ENCODE measurements around the gene GPRC5D. TPM values are rescaled to one million over a fixed set of nuclear protein-coding genes. Genes with fewer than 3 reads are reported as not detected.

GPRC5D gene
- polyA plus RNA-seq, 1 donor from 2014 or later = not detected

GRCh38 chr12:12983420-12984035 is 31.6 kb upstream of the GPRC5D start:
- H3K4me2 ChIP-seq (ENCODE audit: low read length) = no peak overlapping the region
- H2AFZ ChIP-seq (ENCODE audit: low read depth, low read length) = no peak overlapping the region
- no peak overlapping the region for H3K27ac ChIP-seq (ENCODE audit: low read length)
- no peaks in the 10 kb centered on the region for H3K27me3 ChIP-seq (ENCODE audit: insufficient read depth, low read depth, low read length)
- no peak overlapping the region for H3K4me3 ChIP-seq (ENCODE audit: low read length)
- no peaks in the 10 kb centered on the region for H4K20me1 ChIP-seq (ENCODE audit: insufficient read depth)
- no peaks in the 10 kb centered on the region for H3K9me2 ChIP-seq (ENCODE audit: insufficient read depth, low read length)
- H3K79me2 ChIP-seq (replicated peaks; ENCODE audit: insufficient read depth, low read length) = no peaks in the 10 kb centered on the region
- TF ChIP-seq TAF1 (IDR thresholded peaks at IDR 0.05; ENCODE audit: low read depth) = no peak
- TF ChIP-seq EZH2 (IDR thresholded peaks at IDR 0.05; ENCODE audit: borderline replicate concordance, insufficient read depth, low read length, poor library complexity, severe bottlenecking) = no peak
- TF ChIP-seq MXI1 (conservative IDR thresholded peaks at IDR 0.05; ENCODE audit: poor library complexity, severe bottlenecking) = no peak
- TF ChIP-seq SMC3 (conservative IDR thresholded peaks at IDR 0.05; ENCODE audit: poor library complexity) = peak; percentile 76
- no peak for TF ChIP-seq POLR2AphosphoS5 (IDR thresholded peaks at IDR 0.05)
- peak; percentile 76 for TF ChIP-seq RAD21 (conservative IDR thresholded peaks at IDR 0.05)
- TF ChIP-seq REST (IDR thresholded peaks at IDR 0.05; ENCODE audit: borderline replicate concordance) = no peak
- TF ChIP-seq CTCF (IDR thresholded peaks at IDR 0.05; ENCODE audit: poor library complexity, severe bottlenecking) = peak; percentile 75
- TF ChIP-seq EP300 (conservative IDR thresholded peaks at IDR 0.05; ENCODE audit: poor library complexity, severe bottlenecking) = no peak
- no peaks in the 10 kb centered on the region for H3K9me3 ChIP-seq (ENCODE audit: low read length)
- no peaks in the 10 kb centered on the region for H3F3A ChIP-seq (ENCODE audit: insufficient read depth, low read length, poor library complexity, severe bottlenecking)
- no peaks in the 10 kb centered on the region for H3K36me3 ChIP-seq (ENCODE audit: insufficient read depth, low read length)
- no peak overlapping the region for H3K9ac ChIP-seq (ENCODE audit: low read length)

- Histone ChIP-seq H3K27me3 (ENCODE audit: insufficient read depth, low read depth, low read length) (no peaks in the 10 kb centered on the region), H3K4me3 (ENCODE audit: low read length) (no peak overlapping the region), H3K4me2 (ENCODE audit: low read length) (no peak overlapping the region), H3K9me3 (ENCODE audit: low read length) (no peaks in the 10 kb centered on the region), H3K36me3 (ENCODE audit: insufficient read depth, low read length) (no peaks in the 10 kb centered on the region), H3K27ac (ENCODE audit: low read length) (no peak overlapping the region), H3K9ac (ENCODE audit: low read length) (no peak overlapping the region), H3K79me2 (replicated peaks; ENCODE audit: insufficient read depth, low read length) (no peaks in the 10 kb centered on the region), H2AFZ (ENCODE audit: low read depth, low read length) (no peak overlapping the region), H3K9me2 (ENCODE audit: insufficient read depth, low read length) (no peaks in the 10 kb centered on the region), H4K20me1 (ENCODE audit: insufficient read depth) (no peaks in the 10 kb centered on the region), H3F3A (ENCODE audit: insufficient read depth, low read length, poor library complexity, severe bottlenecking) (no peaks in the 10 kb centered on the region)
- TF ChIP-seq EP300 (conservative IDR thresholded peaks at IDR 0.05; ENCODE audit: poor library complexity, severe bottlenecking) (no peak), MXI1 (conservative IDR thresholded peaks at IDR 0.05; ENCODE audit: poor library complexity, severe bottlenecking) (no peak), SMC3 (conservative IDR thresholded peaks at IDR 0.05; ENCODE audit: poor library complexity) (no peak), CTCF (IDR thresholded peaks at IDR 0.05; ENCODE audit: poor library complexity, severe bottlenecking) (no peak), RAD21 (conservative IDR thresholded peaks at IDR 0.05) (no peak), TAF1 (IDR thresholded peaks at IDR 0.05; ENCODE audit: low read depth) (no peak), REST (IDR thresholded peaks at IDR 0.05; ENCODE audit: borderline replicate concordance) (no peak), POLR2AphosphoS5 (IDR thresholded peaks at IDR 0.05) (no peak), EZH2 (IDR thresholded peaks at IDR 0.05; ENCODE audit: borderline replicate concordance, insufficient read depth, low read length, poor library complexity, severe bottlenecking) (no peak)
These were observed 30.4 kb upstream of the GPRC5D start for GRCh38 chr12:12982331-12982730.

Data from neural cell (in vitro differentiated cells).